MM.1S (cell line): ENCODE data around the gene CACNG4.

ENCODE experiments used
- DNase-seq: peaks from one replicate; pipeline ENCODE4 v3.0.0-alpha.2; 2015
- H2AFZ ChIP-seq: fragments of 300-600 bp; sonication (generic); 2 replicates; pipeline ENCODE4 v1.6.0; 2016; ENCODE audit warnings: antibody characterized with exemption, low read length
- H3F3A ChIP-seq: fragments of 300-600 bp; sonication (generic); 2 replicates; pipeline ENCODE4 v1.6.1; 2016; ENCODE audit warnings: mild to moderate bottlenecking, antibody characterized with exemption, low read length, moderate library complexity, mixed read lengths; ENCODE audit not compliant: insufficient read depth
- H3K27ac ChIP-seq: fragments of 300-600 bp; sonication (generic); 2 replicates; pipeline ENCODE4 v1.5.1; 2016; ENCODE audit warnings: mild to moderate bottlenecking, low read length
- H3K27me3 ChIP-seq: fragments of 300-600 bp; sonication (generic); replicated peaks from 2 replicates; pipeline ENCODE4 v1.6.0; 2016; ENCODE audit warnings: low read length; ENCODE audit not compliant: insufficient read depth
- H3K36me3 ChIP-seq: fragments of 300-600 bp; sonication (generic); replicated peaks from 2 replicates; pipeline ENCODE4 v1.6.1; 2016; ENCODE audit warnings: mild to moderate bottlenecking, low read length, mixed read lengths; ENCODE audit not compliant: insufficient read depth
- H3K4me1 ChIP-seq: fragments of 300-600 bp; sonication (generic); 2 replicates; pipeline ENCODE4 v1.6.1; 2016; ENCODE audit warnings: low read length, mixed read lengths
- H3K4me2 ChIP-seq: fragments of 300-600 bp; sonication (generic); 2 replicates; pipeline ENCODE4 v1.6.0; 2016; ENCODE audit warnings: low read depth, low read length
- H3K4me3 ChIP-seq: fragments of 300-600 bp; sonication (generic); 2 replicates; pipeline ENCODE4 v1.5.1; 2016; ENCODE audit warnings: low read length, mixed read lengths
- H3K79me2 ChIP-seq: fragments of 300-600 bp; sonication (generic); 2 replicates; pipeline ENCODE4 v1.6.1; 2016; ENCODE audit warnings: mixed run types, low read length, mixed read lengths
- H3K9ac ChIP-seq: fragments of 300-600 bp; sonication (generic); 2 replicates; pipeline ENCODE4 v1.6.1; 2016; ENCODE audit warnings: low read length, mixed read lengths
- H3K9me2 ChIP-seq: fragments of 300-600 bp; sonication (generic); replicated peaks from 2 replicates; pipeline ENCODE4 v1.6.1; 2016; ENCODE audit warnings: mild to moderate bottlenecking, low read length, mixed read lengths; ENCODE audit not compliant: insufficient read depth
- H3K9me3 ChIP-seq: fragments of 300-600 bp; sonication (generic); replicated peaks from 2 replicates; pipeline ENCODE4 v1.6.1; 2016; ENCODE audit warnings: mild to moderate bottlenecking, low read length, mixed read lengths; ENCODE audit not compliant: insufficient read depth
- H4K20me1 ChIP-seq: fragments of 300-600 bp; sonication (generic); 2 replicates; pipeline ENCODE4 v1.6.1; 2016; ENCODE audit warnings: mild to moderate bottlenecking, low read length, moderate library complexity, mixed read lengths; ENCODE audit not compliant: insufficient read depth
- CTCF ChIP-seq: fragments of 300-600 bp; sonication (generic); IDR thresholded peaks from 2 replicates; pipeline ENCODE4 v1.5.1; 2016; ENCODE audit warnings: antibody characterized with exemption, low read length, mixed read lengths
- EZH2 ChIP-seq: fragments of 300-600 bp; sonication (generic); optimal IDR thresholded peaks from 2 replicates; pipeline ENCODE3; 2017; ENCODE audit warnings: low read depth, mild to moderate bottlenecking, antibody characterized with exemption, low read length, mixed read lengths
- EZH2phosphoT487 ChIP-seq: fragments of 300-600 bp; sonication (generic); IDR thresholded peaks from 2 replicates; pipeline ENCODE4 v1.6.1; 2018; ENCODE audit warnings: antibody characterized with exemption, low read length

Gene CACNG4

GRCh38 chr17:67004181-67004580 is 39.7 kb downstream of the CACNG4 start:
- Histone ChIP-seq H3K9me2 (no peaks in the 10 kb centered on the region), H3K4me3 (no peak overlapping the region), H3K27ac (no peak overlapping the region), H3K36me3 (no peaks in the 10 kb centered on the region), H3K9me3 (no peaks in the 10 kb centered on the region), H3K79me2 (no peaks in the 10 kb centered on the region), H3K9ac (no peak overlapping the region), H2AFZ (no peak overlapping the region), H3K4me1 (no peaks in the 10 kb centered on the region), H4K20me1 (no peaks in the 10 kb centered on the region), H3K27me3 (peaks cover 7% of the 10 kb centered on the region), H3K4me2 (no peak overlapping the region), H3F3A (no peaks in the 10 kb centered on the region)
- DNase-seq, result no peak
- TF ChIP-seq CTCF, result no peak
- no peak for TF ChIP-seq EZH2
- TF ChIP-seq EZH2phosphoT487, result no peak

GRCh38 chr17:67007266-67007665 is 42.8 kb downstream of the CACNG4 start:
- Histone ChIP-seq H3K27ac (no peak overlapping the region), H2AFZ (no peak overlapping the region), H3K9me3 (no peaks in the 10 kb centered on the region), H4K20me1 (no peaks in the 10 kb centered on the region), H3K9me2 (no peaks in the 10 kb centered on the region), H3K4me3 (no peak overlapping the region), H3K9ac (no peak overlapping the region), H3K27me3 (peaks cover 7% of the 10 kb centered on the region), H3K79me2 (no peaks in the 10 kb centered on the region), H3F3A (no peaks in the 10 kb centered on the region), H3K4me1 (peaks cover 4% of the 10 kb centered on the region; the same call in 1 of the 2 replicates), H3K4me2 (no peak overlapping the region), H3K36me3 (no peaks in the 10 kb centered on the region)
- TF ChIP-seq CTCF, result no peak
- no peak for DNase-seq

GRCh38 chr17:67008101-67008500 is 43.6 kb downstream of the CACNG4 start:
- Histone ChIP-seq H3K9ac (no peak overlapping the region), H2AFZ (no peak overlapping the region), H3K9me3 (no peaks in the 10 kb centered on the region), H3K27ac (no peak overlapping the region), H3K4me3 (no peak overlapping the region), H3K27me3 (peaks cover 7% of the 10 kb centered on the region), H3K36me3 (no peaks in the 10 kb centered on the region), H3K4me2 (no peak overlapping the region), H3F3A (no peaks in the 10 kb centered on the region), H3K9me2 (no peaks in the 10 kb centered on the region), H3K4me1 (peaks cover 4% of the 10 kb centered on the region; the same call in 1 of the 2 replicates), H4K20me1 (no peaks in the 10 kb centered on the region), H3K79me2 (no peaks in the 10 kb centered on the region)
- no peak for DNase-seq
- TF ChIP-seq EZH2phosphoT487 (no peak), CTCF (no peak)
